Measurements from ENCODE around the gene NDUFAF3.

GRCh38 chr3:48983096-48983495, 38.8 kb upstream of the NDUFAF3 start:
- no peak for TF ChIP-seq CTCF (IDR thresholded peaks at IDR 0.05)
- TF ChIP-seq TCF12 (IDR thresholded peaks at IDR 0.05) = no peak
- TF ChIP-seq YY1 (IDR thresholded peaks at IDR 0.05; ENCODE audit: low read depth) = no peak
- no peak for TF ChIP-seq REST (IDR thresholded peaks at IDR 0.05; ENCODE audit: low read depth, low read length)
- no peak for TF ChIP-seq SMC3 (IDR thresholded peaks at IDR 0.05; ENCODE audit: low read depth, low read length)
- no peak for TF ChIP-seq EZH2phosphoT487 (IDR thresholded peaks at IDR 0.05; ENCODE audit: borderline replicate concordance, low read depth)
- TF ChIP-seq ELF1 (IDR thresholded peaks at IDR 0.05) = no peak
- TF ChIP-seq GABPA (IDR thresholded peaks at IDR 0.05; ENCODE audit: low read depth) = no peak

Measured in SK-N-SH (cell line).